Astrocyte of the cerebellum (primary cell): ENCODE results near the gene RAB18.

Experiments used
- DNase-seq: peaks from one replicate; pipeline ENCODE4 v3.0.0-alpha.2; 2011; ENCODE audit warnings: low read depth
- H3K4me3 ChIP-seq: 2 replicates; pipeline ENCODE4 v1.5.1; 2011; ENCODE audit warnings: mild to moderate bottlenecking, low read depth, low read length, moderate library complexity
- CTCF ChIP-seq: IDR thresholded peaks from 2 replicates; pipeline ENCODE4 v1.5.1; 2012; ENCODE audit warnings: low read length, low read depth, moderate library complexity, mild to moderate bottlenecking; ENCODE audit errors: missing control alignments
- in situ Hi-C: cut with HindIII; loops from 2 replicates; pipeline ENCODE4 v1.10.0; 2017; ENCODE audit warnings: low sequenced_read_pairs

The RAB18 gene

GRCh38 chr10:27537787-27538186, 33.7 kb downstream of the RAB18 start:
- TF ChIP-seq CTCF: no peak
- DNase-seq: no peak
- H3K4me3 ChIP-seq: no peak overlapping the region
- in situ Hi-C loops: loop anchor here (5.0 kb wide), 1 partner anchor 85 kb away; no protein-coding TSS in a partner anchor

GRCh38 chr10:27540672-27541071, 36.6 kb downstream of the RAB18 start:
- no peak for TF ChIP-seq CTCF
- in situ Hi-C loops: no loop called here
- H3K4me3 ChIP-seq: no peak overlapping the region
- DNase-seq: no peak

GRCh38 chr10:27541796-27542729, 38.0 kb downstream of the RAB18 start:
- H3K4me3 ChIP-seq: no peak overlapping the region
- no peak for DNase-seq
- in situ Hi-C loops: no loop called here
- no peak for TF ChIP-seq CTCF

GRCh38 chr10:27542812-27543211, 38.7 kb downstream of the RAB18 start:
- no peak for DNase-seq
- TF ChIP-seq CTCF: no peak
- H3K4me3 ChIP-seq: no peak overlapping the region
- in situ Hi-C loops: no loop called here

DNA sequence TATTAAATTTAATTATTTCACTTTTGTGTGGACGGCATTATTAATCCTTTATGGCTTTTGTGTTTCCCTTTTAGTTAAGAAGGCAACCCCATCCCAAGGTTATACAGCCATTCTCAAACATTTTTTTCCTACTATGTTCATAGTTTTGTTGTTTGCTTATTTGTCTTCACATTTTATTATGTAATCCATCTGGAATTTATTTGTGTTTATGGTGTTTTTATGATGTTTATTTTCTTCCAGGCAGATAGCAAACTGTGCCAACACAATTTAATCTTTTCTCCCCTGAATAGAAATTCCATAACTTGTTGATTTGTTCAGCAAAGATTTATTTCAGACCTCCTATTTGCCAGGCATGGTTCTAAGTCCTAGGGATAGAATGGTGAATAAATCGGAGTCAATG, 42.9 kb downstream of the RAB18 start:
- TF ChIP-seq CTCF: no peak
- in situ Hi-C loops: no loop called here
- no peak for DNase-seq
- H3K4me3 ChIP-seq: no peak overlapping the region

DNA sequence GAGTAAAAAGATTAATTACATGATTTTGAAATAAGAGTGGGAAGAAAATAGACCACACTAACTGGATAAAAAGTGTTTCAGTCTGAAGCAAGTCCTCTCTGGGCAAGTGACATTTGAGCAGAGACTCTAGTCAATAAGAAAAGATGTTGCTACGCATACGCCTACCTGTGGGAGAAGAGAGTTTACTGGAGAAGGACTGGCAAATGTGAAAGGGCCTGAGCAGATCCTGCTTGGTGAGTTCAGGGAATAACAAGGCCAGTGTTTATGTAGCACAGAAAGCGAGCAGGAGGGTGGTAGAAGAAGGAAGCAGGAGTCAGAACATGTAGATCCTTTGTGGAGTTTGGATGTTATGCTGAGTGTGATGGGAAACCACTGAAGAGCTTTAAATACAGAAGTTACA, 43.4 kb downstream of the RAB18 start:
- DNase-seq: no peak
- no peak overlapping the region for H3K4me3 ChIP-seq
- in situ Hi-C loops: no loop called here
- TF ChIP-seq CTCF: no peak
